Iris pigment epithelial cell (primary cell): ENCODE measurements around the gene PMM2.

Source experiments
- DNase-seq: peaks from one replicate; pipeline ENCODE4 v3.0.0-alpha.2; 2011; ENCODE audit warnings: low read depth

The PMM2 gene

DNA sequence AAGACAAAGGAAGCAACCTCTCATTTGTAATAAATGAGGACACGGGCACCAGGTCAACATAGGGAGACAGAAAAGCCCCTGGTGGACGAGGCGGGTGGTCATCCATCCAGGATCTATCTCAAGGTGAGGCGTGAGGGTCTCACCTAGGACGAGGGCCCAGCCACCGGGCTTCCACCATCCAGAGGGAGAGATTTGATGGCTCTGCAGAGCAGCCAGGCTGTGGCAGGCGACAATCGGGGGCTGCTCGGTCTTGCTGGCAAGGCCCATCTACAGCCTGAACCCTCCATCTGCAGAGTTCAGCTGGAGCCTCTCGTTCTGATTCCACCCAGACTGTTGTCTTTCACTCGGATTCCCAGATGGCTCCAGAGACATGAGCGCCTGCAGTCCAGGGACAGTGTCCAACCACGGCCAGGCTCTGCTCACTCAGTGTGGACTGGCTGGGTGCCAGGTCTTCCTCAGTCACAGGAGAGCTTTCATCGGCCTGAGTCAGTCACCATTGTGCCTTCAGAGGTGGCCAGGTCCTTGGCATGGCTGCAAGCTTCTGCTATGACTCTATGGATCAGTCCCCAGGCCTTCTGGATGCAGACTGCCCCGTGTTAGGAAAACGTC lies 90.4 kb downstream of the PMM2 start:
- DNase-seq = peak; percentile 41

DNA sequence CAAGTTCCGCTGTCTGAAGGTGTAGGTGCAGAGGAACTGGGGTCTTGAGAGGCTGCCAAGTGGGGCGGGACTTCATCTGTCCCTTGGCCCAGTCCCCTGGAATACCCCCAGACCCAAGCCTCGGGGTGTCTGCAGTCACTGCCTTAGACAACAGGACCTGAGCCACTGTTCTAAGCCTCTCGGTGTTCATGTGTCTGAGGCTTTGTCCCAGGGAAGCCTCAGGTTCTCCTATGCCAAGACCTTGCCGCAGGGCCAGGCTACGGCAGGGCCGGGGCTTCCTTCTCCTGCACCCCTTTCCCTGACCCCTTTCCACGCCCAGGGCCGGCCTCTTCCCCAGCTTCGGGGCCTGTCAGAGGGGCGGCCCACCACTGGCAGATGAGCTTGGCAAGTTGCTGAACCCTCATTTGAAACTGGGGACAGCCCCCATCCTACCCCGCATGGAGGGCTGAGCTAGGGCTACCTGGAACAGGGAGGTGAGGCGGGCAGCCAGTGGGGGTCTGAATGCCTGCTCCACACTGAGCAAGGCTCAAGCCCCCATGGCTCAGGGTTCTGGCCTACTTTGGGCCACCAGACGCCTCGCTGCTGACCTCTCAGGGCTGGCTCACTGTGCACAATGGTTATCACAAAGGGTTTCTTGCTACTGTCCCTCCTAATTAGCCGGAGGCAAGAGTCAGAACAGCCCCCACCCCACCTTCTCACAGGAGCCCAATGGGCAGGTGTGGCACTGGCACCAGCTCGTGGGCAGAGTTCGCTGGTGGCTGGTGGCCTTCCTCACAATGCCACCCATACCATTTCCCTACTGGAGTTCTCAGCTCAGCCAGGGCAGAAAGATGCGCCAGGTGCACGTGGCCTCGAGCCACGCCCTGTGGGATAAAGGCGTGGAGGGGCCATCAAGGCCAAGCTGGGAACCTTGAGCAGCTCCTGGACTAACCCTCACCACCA lies 91.6 kb downstream of the PMM2 start:
- no peak for DNase-seq

DNA sequence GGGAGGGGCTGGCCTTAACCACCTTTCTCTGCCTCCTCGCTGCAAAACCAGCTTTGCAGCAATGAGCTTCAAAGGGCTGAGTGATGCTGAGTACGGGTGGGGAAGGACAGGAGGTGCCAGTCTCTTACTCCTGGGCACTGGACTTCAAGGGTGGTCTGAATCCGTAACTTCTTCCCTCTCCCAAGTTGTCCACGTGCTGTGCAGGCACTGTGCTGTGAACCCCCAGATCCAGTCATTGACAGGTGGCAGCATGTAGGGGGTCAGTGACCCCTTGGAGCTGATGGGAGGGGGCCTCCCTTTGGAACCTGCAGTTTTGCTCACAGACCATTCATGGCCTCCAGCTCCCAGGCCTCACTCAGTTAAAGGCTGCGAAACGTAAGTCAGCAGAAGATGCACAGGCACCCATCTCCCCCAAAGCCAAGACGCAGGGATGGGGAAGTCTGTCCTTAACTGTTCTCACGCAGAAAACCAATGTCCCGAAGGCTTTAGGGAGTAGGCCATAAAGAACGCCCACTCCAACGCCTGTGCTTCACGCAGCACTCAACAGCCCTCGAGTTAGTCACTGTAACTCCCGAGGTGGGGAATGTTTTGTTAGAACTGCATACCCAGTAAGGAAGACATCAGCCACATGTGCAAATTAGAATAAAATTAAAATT lies 92.4 kb downstream of the PMM2 start:
- DNase-seq = no peak

DNA sequence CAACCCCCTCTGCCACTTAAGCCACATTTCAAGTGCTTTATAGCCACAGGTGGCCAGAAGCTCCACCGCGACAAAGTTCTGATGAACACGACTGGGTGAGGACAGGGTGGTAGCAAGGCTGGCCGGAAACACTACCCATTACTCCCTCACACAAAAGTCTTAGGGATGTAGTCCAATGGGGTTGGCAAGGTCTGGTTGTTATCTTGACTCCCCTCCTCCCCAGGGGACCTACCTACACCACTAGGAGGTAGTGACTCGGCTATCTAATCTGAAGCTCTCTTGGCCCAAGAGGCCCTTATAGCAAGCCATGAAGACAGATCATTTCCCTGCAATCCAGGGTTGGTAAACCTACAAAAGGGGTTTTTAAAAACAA lies 92.9 kb downstream of the PMM2 start:
- DNase-seq = no peak

DNA sequence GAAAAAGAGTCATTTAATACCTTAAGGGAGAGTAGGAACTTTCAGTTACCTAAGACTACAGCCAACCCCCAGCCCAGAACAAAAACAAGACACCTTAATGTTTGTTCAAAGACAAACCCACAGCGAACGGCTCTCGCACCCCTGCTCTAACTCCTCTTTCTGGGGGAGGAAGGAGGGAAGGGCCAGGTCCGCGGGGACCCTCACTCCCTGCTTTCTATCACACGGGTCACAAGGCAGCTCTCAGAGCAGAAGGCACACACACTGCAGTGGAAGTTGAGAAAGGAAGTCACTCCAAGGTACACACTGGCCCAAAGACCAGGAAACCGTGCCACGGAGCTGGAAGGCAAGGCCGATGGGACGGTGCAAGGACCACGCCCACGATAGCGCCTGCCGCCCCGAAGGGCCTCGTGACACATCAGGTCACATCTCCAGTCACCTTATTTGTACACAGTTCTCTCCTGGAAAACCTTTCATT lies 94.5 kb downstream of the PMM2 start:
- DNase-seq = no peak

DNA sequence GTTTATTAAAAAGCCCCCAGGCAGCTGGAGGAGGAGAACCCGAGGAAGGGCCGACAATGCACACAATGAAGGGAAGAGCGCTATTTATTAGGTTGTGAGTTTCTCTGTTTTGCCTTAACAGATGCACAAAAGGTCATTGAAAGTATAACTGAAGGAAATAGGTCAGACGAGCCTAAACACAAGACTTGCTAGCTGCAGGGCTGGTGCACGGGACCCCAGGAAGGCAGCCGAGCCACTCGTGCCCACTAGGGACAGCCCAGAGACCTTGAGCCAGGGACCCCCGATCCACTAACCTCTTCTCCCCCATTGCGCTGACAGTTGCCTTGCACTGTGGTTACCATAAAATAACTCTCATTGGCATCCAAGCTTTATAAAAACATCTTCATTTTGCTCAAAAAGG lies 95.8 kb downstream of the PMM2 start:
- no peak for DNase-seq

DNA sequence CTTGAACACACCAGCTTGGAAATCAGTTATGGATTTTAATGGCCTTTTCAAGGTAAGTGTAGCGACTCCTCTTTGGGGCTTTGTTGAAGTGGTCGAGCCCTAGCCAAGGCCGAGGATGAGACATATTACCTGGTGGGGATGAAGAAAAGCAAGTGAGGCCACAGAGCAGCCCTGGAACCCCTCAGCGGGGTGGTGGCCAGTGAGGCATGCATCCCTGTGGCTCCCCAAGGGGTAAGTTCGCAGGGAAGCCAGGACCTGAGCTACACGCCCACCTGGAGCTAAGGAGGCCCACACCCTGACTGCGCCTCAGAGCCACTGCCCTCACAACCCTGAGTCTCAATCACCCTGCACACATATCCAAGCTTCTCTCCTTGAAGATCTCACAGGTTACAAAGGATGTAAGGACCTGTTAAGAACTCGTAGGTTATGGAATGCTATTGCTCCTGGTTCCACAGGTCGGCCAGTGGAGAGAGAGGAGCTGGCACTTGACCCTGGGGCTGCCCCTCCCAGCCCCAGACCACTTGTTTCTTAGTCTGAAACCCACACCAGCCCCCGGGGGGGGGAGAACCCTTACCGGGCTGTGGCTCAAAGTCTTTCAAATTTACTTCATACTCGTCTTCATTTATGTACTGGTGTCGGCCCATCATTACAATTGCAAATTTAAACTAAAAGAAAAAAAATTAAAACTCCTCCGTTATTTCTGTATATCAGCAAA lies 96.5 kb downstream of the PMM2 start:
- no peak for DNase-seq

DNA sequence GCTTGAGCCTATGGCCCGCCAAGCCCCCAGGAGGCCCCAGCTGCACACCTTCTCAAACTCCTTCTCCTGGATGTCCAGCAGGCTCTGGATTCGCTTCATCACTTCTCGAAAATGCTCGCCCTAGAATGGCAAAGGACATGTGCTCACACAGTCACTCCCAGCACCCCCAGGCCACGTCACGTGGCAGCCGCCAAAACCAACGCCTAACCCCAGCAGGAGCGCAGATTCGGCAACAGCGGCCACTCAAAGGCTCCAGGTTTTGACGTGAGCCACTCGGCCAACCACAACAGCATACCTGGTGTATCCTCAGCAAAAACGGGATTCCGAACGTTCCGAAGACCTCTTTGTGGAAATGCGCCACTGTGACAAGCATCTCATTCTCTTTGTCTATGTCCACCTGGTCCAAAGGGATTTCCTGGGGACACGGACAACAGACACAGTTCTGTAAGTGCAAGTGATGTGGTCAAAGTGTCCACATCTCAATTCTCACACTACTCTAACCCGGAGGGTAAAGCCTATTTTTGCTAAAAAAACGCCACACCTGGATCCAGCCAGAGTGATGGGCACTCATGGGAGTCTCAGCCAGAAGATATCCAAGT lies 97.2 kb downstream of the PMM2 start:
- DNase-seq = no peak

DNA sequence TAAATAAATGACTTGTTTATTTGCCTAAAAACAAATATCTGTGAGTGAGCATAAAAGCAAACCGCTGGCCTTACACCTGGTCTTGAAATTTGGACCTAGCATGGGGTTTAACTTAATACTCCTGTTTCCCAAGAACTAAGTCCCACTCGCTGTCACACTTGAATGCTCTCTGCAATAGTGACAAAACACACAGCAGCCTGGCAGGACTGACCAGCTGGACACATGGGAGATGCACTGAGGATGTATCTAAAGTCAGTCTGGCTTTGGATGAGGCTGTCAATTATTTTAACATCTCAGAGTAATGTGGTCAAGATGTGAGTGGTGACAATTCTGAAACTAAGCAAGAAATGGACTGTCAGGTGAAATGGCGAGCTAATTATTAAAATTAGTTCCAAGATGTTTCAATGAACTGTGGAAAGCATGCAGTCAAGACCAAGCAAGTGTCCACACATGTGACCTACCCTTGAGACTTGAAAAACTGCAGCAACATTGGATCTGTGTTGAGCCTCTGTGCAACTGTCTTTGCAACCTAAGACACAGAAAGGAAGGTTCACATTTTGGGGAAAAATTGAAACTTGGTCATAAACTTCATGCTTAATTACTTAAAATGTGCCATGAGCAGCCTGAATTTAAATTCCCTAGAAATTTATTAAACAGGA lies 101.2 kb downstream of the PMM2 start:
- DNase-seq = no peak
